ENCODE data around the gene PHLDA2.

GRCh38 chr11:2881981-2882375 lies 47.2 kb downstream of the PHLDA2 start:
- TF ChIP-seq POLR2A (IDR thresholded peaks at IDR 0.05; ENCODE audit: low read depth, low read length) = no peak
- no peak for TF ChIP-seq POLR2AphosphoS5 (IDR thresholded peaks at IDR 0.05; ENCODE audit: low read depth, low read length)
- TF ChIP-seq TAF1 (IDR thresholded peaks at IDR 0.05; ENCODE audit: low read depth, low read length) = no peak
- no peak for TF ChIP-seq PAX5 (IDR thresholded peaks at IDR 0.05; ENCODE audit: insufficient read depth, low read length, severe bottlenecking)
- no peak for TF ChIP-seq POU2F2 (IDR thresholded peaks at IDR 0.05; ENCODE audit: low read depth, low read length)

Data from GM12891 (cell line).